Astrocyte of the cerebellum (primary cell): ENCODE data around the gene VPS54.
"Not testable (repeated sequence)": the region's sequence is repeated elsewhere in the genome, so short reads cannot be mapped to it uniquely, and the experiment has no call there.

Experiments used
- DNase-seq: peaks from one replicate; pipeline ENCODE4 v3.0.0-alpha.2; 2011; ENCODE audit warnings: low read depth
- H3K4me3 ChIP-seq: 2 replicates; pipeline ENCODE4 v1.5.1; 2011; ENCODE audit warnings: mild to moderate bottlenecking, low read depth, low read length, moderate library complexity
- in situ Hi-C: cut with HindIII; loops from 2 replicates; pipeline ENCODE4 v1.10.0; 2017; ENCODE audit warnings: low sequenced_read_pairs
- TF ChIP-seq, protein P1 (sequence below): IDR thresholded peaks from 2 replicates; pipeline ENCODE4 v1.5.1; 2012; ENCODE audit warnings: low read length, low read depth, moderate library complexity, mild to moderate bottlenecking; ENCODE audit errors: missing control alignments

The VPS54 gene

DNA sequence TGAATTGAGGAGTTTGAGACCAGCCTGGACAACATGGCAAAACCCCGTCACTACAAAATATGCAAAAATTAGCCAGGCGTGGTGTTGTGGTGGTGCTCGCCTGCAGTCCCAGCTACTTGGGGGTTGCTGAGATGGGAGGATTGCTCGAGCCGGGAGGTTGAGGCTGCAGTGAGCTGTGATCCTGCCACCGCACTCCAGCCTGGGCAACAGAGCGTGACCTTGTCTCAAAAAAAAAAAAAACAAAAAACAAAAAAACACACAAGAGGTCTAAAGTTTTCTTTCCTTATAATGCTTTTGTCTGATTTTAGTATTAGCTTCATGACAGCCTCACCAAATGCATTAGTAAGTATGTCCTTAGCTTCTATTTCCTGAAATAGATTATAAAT is 43.1 kb downstream of the VPS54 start:
- TF ChIP-seq, protein P1, sequence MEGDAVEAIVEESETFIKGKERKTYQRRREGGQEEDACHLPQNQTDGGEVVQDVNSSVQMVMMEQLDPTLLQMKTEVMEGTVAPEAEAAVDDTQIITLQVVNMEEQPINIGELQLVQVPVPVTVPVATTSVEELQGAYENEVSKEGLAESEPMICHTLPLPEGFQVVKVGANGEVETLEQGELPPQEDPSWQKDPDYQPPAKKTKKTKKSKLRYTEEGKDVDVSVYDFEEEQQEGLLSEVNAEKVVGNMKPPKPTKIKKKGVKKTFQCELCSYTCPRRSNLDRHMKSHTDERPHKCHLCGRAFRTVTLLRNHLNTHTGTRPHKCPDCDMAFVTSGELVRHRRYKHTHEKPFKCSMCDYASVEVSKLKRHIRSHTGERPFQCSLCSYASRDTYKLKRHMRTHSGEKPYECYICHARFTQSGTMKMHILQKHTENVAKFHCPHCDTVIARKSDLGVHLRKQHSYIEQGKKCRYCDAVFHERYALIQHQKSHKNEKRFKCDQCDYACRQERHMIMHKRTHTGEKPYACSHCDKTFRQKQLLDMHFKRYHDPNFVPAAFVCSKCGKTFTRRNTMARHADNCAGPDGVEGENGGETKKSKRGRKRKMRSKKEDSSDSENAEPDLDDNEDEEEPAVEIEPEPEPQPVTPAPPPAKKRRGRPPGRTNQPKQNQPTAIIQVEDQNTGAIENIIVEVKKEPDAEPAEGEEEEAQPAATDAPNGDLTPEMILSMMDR, result no peak
- in situ Hi-C loops, result no loop called here
- H3K4me3 ChIP-seq, result no peak overlapping the region
- DNase-seq, result no peak

DNA sequence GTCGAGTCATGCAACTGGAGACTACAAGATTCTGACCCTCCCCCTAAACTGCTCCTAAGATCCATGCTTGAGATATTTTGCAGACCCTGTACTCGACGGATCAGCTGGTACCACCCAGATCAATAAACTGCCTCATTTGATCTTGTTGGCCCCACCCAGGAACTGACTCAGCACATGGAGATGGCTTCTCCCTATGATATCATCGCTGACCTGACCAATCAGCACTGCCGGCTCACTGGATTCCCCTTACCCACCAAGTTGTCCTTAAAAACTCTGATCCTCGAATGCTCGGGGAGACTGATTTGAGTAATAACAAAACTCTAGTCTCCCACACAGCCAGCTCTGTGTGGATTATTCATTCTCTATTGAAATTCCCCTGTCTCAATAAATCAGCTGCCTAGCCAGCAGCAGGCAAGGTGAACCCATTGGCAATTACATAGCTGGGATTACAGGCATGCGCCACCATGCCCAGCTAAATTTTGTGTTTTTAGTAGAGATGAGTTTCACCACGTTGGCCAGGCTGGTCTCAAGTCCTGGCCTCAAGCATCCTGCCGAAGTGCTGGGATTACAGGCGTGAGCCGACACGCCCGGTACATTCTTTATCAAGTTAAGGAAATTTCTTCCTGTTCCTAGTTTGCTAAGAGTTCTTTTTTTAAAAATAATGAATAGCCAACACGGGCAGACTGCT is 43.6 kb downstream of the VPS54 start:
- in situ Hi-C loops, result no loop called here
- no peak overlapping the region for H3K4me3 ChIP-seq
- TF ChIP-seq, protein P1, result no peak
- DNase-seq, result no peak

DNA sequence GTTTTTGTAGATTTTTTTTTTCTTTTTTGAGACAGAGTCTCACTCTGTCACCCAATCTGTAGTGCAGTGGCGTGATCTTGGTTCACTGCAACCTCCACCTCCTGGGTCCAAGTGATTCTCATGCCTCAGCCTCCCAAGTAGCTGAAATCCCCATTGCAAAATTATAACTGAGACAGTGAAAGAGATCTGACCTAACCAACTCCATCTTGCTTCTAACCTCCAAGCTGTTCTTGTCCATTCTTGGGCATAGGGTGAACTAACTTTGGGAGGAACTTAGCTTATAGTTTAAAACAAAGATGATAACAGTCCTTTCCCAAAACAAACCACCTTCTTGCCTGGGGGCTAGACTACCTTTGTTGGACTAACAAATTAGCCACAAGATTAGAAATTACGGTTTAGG is 44.2 kb downstream of the VPS54 start:
- H3K4me3 ChIP-seq, in situ Hi-C loops, DNase-seq: not testable (repeated sequence)

DNA sequence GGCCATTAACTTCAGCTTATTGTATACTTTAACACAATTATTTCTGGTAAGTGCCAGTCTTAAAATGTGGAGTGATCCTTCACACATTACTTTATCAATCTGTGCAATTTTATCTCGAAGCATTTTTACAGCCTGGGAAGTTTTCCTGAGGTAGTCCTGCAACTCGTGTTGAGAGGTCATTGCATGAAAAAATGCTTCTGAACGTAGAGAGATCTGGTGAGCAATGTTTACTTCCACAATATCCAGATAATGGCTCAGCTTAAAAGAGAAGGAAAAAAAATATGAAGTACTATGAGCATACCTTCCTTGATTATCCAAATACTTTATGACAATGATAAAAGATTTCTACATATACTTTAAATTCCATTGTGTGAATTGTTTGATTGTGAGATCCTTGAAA is 57.0 kb downstream of the VPS54 start:
- TF ChIP-seq, protein P1, result no peak
- in situ Hi-C loops, result no loop called here
- H3K4me3 ChIP-seq, result no peak overlapping the region
- DNase-seq, result no peak

DNA sequence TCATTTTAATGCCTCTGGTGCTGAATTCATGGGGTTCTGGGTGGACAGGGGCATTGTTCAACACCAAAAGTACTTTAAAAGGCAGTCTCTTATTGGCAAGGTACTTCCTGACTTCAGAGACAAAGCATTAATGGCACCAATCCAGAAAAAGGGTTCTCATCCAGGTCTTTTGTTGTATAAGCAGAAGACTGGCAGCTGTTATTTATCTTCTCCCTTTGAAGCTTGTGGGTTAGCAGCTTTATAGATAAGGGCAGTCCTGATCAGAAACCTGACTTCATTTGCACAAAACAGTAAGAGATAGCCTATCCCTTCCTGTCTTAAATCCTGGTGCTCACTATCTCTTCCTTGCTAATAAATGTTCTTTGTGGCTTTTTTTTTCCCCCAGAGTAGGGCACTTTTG is 68.8 kb downstream of the VPS54 start:
- in situ Hi-C loops, result no loop called here
- no peak for DNase-seq
- TF ChIP-seq, protein P1, result no peak
- H3K4me3 ChIP-seq, result no peak overlapping the region

DNA sequence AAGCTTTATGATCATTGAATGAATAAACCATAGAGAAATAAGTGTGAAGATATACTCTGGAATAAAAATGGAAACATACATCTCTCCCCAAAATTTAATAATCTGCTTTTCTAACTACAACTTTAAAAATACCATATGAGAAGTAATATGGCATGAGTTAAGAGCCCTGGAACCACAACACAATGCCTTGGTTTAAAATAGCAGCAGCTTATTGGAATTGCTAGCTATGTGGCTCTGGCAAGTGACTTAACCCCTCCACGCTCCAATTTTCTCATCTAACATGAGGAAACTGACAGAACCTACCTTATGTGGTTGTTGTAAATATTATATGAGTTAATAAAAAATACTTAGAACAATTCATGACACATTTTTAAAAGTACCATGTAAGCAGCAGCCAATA is 76.4 kb downstream of the VPS54 start:
- in situ Hi-C loops, result no loop called here
- TF ChIP-seq, protein P1, result no peak
- no peak overlapping the region for H3K4me3 ChIP-seq
- DNase-seq, result no peak

DNA sequence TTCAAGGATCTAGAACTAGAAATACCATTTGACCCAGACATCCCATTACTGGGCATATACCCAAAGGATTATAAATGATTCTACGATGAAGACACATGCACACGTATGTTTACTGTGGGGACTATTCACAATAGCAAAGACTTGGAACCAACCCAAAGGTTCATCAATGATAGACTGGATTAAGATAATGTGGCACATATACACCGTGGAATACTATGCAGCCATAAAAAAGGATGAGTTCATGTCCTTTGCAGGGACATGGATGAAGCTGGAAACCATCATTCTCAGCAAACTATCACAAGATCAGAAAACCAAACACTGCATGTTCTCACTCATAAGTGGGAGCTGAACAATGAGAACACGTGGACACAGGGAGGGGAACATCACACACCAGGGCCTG is 87.1 kb downstream of the VPS54 start:
- H3K4me3 ChIP-seq, DNase-seq, in situ Hi-C loops: not testable (repeated sequence)

DNA sequence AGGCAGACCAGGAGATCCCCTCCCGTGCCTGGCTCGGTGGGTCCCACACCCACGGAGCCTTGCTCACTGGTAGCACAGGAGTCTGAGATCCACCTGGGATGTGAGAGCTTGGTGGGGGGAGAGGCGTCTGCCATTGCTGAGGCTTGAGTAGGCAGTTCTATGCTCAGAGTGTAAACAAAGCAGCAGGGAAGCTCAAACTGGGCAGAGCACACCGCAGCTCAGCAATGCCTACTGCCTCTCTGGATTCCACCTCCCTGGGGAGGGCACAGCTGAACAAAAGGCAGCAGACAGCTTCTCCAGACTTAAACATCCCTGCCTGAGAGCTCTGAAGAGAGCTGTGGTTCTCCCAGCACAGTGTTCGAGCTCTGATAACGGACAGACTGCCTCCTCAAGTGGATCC is 92.4 kb downstream of the VPS54 start:
- H3K4me3 ChIP-seq, result no peak overlapping the region
- in situ Hi-C loops, result no loop called here
- TF ChIP-seq, protein P1, result no peak
- no peak for DNase-seq
